Measurements from ENCODE around the gene UBL5. TPM values are rescaled to one million over a fixed set of nuclear protein-coding genes. Genes with fewer than 3 reads are reported as not detected.

Gene UBL5
- total RNA-seq, 1 donor from 2014 or later: 181 TPM

GRCh38 chr19:9850235-9850959 lies 22.7 kb downstream of the UBL5 start:
- DNase-seq (ENCODE audit: low read depth, low spot score): no peak

GRCh38 chr19:9854282-9854846 lies 26.6 kb downstream of the UBL5 start:
- no peak for DNase-seq (ENCODE audit: low read depth, low spot score)

GRCh38 chr19:9856609-9857008 lies 28.9 kb downstream of the UBL5 start:
- DNase-seq (ENCODE audit: low read depth, low spot score): no peak

GRCh38 chr19:9857076-9857721 lies 29.5 kb downstream of the UBL5 start:
- DNase-seq (ENCODE audit: low read depth, low spot score): no peak

GRCh38 chr19:9857920-9858746 lies 30.4 kb downstream of the UBL5 start:
- DNase-seq (ENCODE audit: low read depth, low spot score): no peak

- no peak for DNase-seq (ENCODE audit: low read depth, low spot score)
Measured at GRCh38 chr19:9858766-9859165, 31.0 kb downstream of the UBL5 start.

- no peak for DNase-seq (ENCODE audit: low read depth, low spot score)
Measured at GRCh38 chr19:9860407-9860806, 32.7 kb downstream of the UBL5 start.

GRCh38 chr19:9861503-9861902 lies 33.8 kb downstream of the UBL5 start:
- no peak for DNase-seq (ENCODE audit: low read depth, low spot score)

GRCh38 chr19:9862938-9863337 lies 35.2 kb downstream of the UBL5 start:
- no peak for DNase-seq (ENCODE audit: low read depth, low spot score)

GRCh38 chr19:9863759-9864158 lies 36.0 kb downstream of the UBL5 start:
- DNase-seq (ENCODE audit: low read depth, low spot score): no peak

GRCh38 chr19:9865732-9866501 lies 38.2 kb downstream of the UBL5 start:
- DNase-seq (ENCODE audit: low read depth, low spot score): no peak

- no peak for DNase-seq (ENCODE audit: low read depth, low spot score)
Measured at GRCh38 chr19:9868983-9869617, 41.4 kb downstream of the UBL5 start.

- DNase-seq (ENCODE audit: low read depth, low spot score): no peak
Measured at GRCh38 chr19:9871626-9872338, 44.1 kb downstream of the UBL5 start.

GRCh38 chr19:9872618-9873242 lies 45.0 kb downstream of the UBL5 start:
- no peak for DNase-seq (ENCODE audit: low read depth, low spot score)

- DNase-seq (ENCODE audit: low read depth, low spot score): no peak
Measured at GRCh38 chr19:9875031-9875627, 47.4 kb downstream of the UBL5 start.

- no peak for DNase-seq (ENCODE audit: low read depth, low spot score)
Measured at GRCh38 chr19:9875796-9876195, 48.1 kb downstream of the UBL5 start.

- no peak for DNase-seq (ENCODE audit: low read depth, low spot score)
Measured at GRCh38 chr19:9877780-9878510, 50.2 kb downstream of the UBL5 start.

GRCh38 chr19:9878511-9879196 lies 50.9 kb downstream of the UBL5 start:
- no peak for DNase-seq (ENCODE audit: low read depth, low spot score)

All from pulmonary artery endothelial cell (primary cell).